ENCODE measurements around the gene CBLC.

Gene CBLC

DNA sequence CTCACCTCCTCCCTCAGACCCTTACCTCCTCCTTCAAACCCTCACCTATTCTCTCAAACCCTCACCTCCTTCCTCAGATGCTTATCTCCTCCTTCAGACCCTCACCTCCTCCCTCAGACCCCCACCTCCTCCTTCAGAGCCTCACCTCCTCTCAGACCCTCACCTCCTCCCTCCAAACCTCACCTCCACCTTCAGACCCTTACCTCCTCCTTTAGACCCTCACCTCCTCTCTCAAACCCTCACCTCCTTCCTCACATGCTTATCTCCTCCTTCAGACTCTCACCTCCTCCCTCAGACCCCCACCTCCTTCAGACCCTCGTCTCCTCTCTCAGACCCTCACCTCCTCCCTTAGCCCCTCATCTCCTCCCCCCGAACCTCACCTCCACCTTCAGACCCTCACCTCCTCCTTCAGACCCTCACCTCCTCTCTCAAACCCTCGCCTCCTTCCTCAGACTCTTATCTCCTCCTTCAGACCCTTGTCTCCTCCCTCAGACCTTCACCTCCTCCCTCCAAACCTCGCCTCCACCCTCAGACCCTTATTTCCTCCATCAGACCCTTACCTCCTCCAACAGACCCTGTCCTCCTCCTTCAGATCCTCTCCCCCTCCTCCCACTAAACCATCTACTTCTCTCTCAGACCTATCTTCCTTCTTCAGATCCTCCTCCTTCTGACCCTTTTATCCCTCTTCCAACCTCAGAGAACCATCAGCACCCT, 31.6 kb upstream of the CBLC start:
- Histone ChIP-seq H3K4me2 (ENCODE audit: low read length) (no peak overlapping the region), H3K27ac (peak overlapping the region; percentile 85), H3K27me3 (ENCODE audit: control insufficient read depth, insufficient read depth, low read length) (no peaks in the 10 kb centered on the region), H3K9ac (no peak overlapping the region), H2AFZ (no peak overlapping the region), H3K4me1 (peaks cover 40% of the 10 kb centered on the region), H3K36me3 (ENCODE audit: control insufficient read depth, insufficient read depth, low read length) (no peaks in the 10 kb centered on the region), H3K4me3 (ENCODE audit: low read depth, low read length) (no peak overlapping the region), H3K9me3 (ENCODE audit: control insufficient read depth, low read length) (no peaks in the 10 kb centered on the region), H3K79me2 (peaks cover 5% of the 10 kb centered on the region)
- TF ChIP-seq, protein P1, sequence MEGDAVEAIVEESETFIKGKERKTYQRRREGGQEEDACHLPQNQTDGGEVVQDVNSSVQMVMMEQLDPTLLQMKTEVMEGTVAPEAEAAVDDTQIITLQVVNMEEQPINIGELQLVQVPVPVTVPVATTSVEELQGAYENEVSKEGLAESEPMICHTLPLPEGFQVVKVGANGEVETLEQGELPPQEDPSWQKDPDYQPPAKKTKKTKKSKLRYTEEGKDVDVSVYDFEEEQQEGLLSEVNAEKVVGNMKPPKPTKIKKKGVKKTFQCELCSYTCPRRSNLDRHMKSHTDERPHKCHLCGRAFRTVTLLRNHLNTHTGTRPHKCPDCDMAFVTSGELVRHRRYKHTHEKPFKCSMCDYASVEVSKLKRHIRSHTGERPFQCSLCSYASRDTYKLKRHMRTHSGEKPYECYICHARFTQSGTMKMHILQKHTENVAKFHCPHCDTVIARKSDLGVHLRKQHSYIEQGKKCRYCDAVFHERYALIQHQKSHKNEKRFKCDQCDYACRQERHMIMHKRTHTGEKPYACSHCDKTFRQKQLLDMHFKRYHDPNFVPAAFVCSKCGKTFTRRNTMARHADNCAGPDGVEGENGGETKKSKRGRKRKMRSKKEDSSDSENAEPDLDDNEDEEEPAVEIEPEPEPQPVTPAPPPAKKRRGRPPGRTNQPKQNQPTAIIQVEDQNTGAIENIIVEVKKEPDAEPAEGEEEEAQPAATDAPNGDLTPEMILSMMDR (IDR thresholded peaks at IDR 0.05): no peak

DNA sequence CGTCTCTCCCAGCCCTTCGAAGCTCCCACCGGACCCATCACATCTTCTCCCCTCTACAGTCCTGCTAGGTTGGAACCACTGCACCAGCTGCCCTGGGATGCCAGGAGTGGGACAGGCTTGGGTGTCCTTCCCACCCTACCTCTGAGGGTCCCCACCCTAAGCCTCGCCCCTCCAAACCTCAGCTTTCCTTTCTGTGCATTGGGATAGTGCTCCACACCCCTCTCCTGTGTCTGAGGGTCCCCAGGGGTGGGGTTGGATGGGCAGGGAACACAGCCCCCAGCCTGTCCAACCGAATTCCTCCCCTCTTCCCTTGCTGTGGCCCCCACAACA, 31.1 kb upstream of the CBLC start:
- Histone ChIP-seq H2AFZ (no peak overlapping the region), H3K27me3 (ENCODE audit: control insufficient read depth, insufficient read depth, low read length) (no peaks in the 10 kb centered on the region), H3K4me3 (ENCODE audit: low read depth, low read length) (no peak overlapping the region), H3K79me2 (peaks cover 5% of the 10 kb centered on the region), H3K9me3 (ENCODE audit: control insufficient read depth, low read length) (no peaks in the 10 kb centered on the region), H3K9ac (no peak overlapping the region), H3K27ac (peak overlapping the region; percentile 85), H3K4me1 (peaks cover 35% of the 10 kb centered on the region), H3K36me3 (ENCODE audit: control insufficient read depth, insufficient read depth, low read length) (no peaks in the 10 kb centered on the region), H3K4me2 (ENCODE audit: low read length) (no peak overlapping the region)
- TF ChIP-seq, protein P1 (IDR thresholded peaks at IDR 0.05): no peak

DNA sequence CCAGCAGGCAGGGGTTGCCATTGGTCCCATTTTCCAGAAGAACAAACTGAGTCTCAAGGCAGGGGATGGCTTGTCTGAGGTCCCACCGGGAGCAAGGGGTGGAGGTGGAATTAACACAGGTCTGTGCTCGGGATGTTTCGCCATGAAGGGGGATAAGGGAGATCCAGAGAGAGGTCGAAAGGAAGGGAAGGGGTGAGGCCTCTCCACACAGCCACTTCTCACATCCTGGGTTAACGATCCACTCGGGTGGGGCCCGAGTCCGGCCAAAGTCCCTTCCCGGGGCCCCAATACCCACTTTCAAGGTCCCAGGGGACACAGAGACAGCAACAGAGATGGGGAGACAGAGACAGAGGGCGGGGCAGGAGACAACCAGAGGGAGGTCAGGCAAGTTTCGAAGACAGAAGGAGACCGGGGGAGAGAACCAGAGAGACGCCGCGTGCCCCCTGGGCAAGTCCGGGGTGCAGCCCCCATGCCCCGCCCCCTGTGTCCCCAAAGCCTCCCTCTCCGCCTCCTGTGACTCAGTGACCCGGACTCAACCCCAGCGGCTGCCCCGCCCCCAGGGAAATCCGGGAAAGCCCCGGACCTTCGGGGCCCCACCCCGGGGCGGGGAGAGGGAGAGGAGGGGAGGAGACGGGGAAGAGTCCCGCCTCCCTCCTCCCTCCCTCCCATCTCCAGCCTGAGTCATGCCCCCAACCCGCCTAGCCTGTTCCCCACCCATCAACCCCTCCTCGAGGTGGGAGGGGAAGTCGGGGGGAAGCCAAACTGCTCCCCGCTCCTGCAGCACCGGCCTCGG, 30.5 kb upstream of the CBLC start:
- Histone ChIP-seq H3K4me2 (ENCODE audit: low read length) (peak overlapping the region; percentile 72), H3K4me3 (ENCODE audit: low read depth, low read length) (peak overlapping the region; percentile 62), H3K9ac (no peak overlapping the region), H3K27ac (peak overlapping the region; percentile 85), H2AFZ (peak overlapping the region; percentile 91), H3K27me3 (ENCODE audit: control insufficient read depth, insufficient read depth, low read length) (no peaks in the 10 kb centered on the region), H3K4me1 (peaks cover 34% of the 10 kb centered on the region), H3K9me3 (ENCODE audit: control insufficient read depth, low read length) (no peaks in the 10 kb centered on the region), H3K36me3 (ENCODE audit: control insufficient read depth, insufficient read depth, low read length) (no peaks in the 10 kb centered on the region), H3K79me2 (peaks cover 5% of the 10 kb centered on the region)
- TF ChIP-seq, protein P1 (IDR thresholded peaks at IDR 0.05): no peak

DNA sequence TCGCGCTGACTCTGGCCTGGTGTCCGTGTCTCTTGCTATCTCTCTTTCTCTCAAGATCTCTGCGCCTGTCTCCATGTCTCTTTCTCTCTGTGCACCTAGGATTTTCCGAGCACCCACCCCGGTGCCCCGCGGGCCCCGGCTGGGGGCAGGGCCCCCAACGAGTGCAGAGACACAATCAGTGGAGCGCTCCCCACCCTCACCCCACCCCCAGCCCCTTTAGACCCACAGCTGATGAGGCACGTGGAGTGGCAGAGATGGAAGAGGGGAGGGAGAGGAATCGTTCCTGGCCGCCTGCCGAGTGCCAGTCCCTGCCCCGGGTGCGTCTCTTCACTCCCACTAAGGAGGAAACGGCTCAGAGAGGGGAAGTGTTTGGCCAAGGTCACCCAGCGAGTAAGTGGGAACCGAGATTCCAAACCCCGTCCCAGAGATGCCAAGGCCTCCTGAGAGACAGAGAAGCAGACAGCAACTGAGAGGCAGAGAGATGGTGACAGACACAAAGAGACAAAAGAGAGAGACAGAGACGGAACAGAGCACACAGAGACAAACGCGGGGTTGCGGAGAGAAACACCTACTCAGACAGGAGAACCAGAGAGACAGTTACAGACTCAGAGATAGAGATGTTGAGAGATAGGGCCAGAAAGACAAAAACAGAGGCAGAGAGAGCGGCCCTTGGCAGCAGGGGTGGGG, 29.8 kb upstream of the CBLC start:
- TF ChIP-seq, protein P1 (IDR thresholded peaks at IDR 0.05): no peak
- H3K4me2 ChIP-seq (ENCODE audit: low read length): peak overlapping the region; percentile 72
- peaks cover 31% of the 10 kb centered on the region for H3K4me1 ChIP-seq
- no peak overlapping the region for H3K9ac ChIP-seq
- peak overlapping the region; percentile 85 for H3K27ac ChIP-seq
- H3K4me3 ChIP-seq (ENCODE audit: low read depth, low read length): peak overlapping the region; percentile 62
- peaks cover 7% of the 10 kb centered on the region for H3K79me2 ChIP-seq
- no peaks in the 10 kb centered on the region for H3K9me3 ChIP-seq (ENCODE audit: control insufficient read depth, low read length)
- H3K27me3 ChIP-seq (ENCODE audit: control insufficient read depth, insufficient read depth, low read length): no peaks in the 10 kb centered on the region
- no peaks in the 10 kb centered on the region for H3K36me3 ChIP-seq (ENCODE audit: control insufficient read depth, insufficient read depth, low read length)
- peak overlapping the region; percentile 91 for H2AFZ ChIP-seq

Data from parathyroid adenoma (tissue), 2 donors.